Cortex of kidney (tissue), 1 donor: Measurements from ENCODE around the gene POMC.
"Not testable (repeated sequence)": the region's sequence is repeated elsewhere in the genome, so short reads cannot be mapped to it uniquely, and the experiment has no call there.

Experiments used
- DNase-seq: peaks from one replicate; lab custom pipeline; 2025; lab: John Stamatoyannopoulos, UW

Gene POMC

DNA sequence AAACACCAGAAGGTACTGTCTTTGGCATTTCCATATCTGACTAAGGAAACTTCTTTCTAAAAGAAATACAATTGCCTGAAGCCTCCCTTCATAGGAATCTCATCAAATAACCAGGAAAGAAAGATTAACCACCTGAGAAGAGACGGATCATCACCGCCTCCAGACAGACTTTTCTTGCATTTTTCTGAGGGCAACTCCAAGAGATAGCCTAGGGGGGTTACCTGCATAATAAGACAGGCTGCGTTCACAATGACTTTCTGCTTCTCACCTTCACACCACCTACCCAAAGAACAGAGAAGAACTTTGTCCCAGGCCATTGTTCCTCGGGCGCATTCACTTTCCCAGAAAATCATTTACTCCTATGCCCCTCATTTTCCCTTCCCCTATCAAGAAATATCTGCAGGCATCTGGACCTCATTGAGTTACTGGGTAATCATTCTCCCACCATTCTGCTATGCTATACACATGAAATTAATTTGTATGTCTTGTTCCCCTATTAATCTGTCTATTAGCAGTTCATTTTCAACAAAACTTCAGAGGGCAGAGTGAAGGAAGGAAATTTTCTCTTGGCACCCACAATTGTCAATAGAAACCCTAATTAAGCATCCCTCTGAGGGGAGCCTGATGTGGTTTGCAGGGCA is 8.3 kb upstream of the POMC start:
- DNase-seq, result no peak

- no peak for DNase-seq
These were observed 7.8 kb upstream of the POMC start for GRCh38 chr2:25176138-25176537.

GRCh38 chr2:25174192-25174861 is 5.9 kb upstream of the POMC start:
- no peak for DNase-seq

DNA sequence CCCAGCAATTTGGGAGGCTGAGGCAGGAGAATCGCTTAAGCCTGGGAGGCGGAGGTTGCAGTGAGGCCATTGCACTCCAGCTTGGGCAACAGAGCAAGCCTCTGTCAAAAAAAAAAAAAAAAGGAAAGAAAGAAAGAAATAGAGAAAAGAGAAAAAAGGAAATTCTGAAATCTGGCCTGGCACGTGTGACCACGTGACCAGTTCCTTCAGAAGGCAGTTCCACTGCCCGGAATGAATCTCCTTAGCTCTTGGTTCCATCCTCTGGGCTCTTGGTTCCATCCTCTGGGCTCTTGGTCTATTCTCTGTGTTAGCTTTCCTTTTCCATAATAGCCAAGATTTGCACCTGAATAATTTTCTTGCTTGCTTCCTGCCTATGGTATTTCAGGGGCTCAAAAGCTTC is 5.3 kb upstream of the POMC start:
- no peak for DNase-seq

GRCh38 chr2:25170888-25171287 is 2.5 kb upstream of the POMC start:
- DNase-seq, result no peak

DNA sequence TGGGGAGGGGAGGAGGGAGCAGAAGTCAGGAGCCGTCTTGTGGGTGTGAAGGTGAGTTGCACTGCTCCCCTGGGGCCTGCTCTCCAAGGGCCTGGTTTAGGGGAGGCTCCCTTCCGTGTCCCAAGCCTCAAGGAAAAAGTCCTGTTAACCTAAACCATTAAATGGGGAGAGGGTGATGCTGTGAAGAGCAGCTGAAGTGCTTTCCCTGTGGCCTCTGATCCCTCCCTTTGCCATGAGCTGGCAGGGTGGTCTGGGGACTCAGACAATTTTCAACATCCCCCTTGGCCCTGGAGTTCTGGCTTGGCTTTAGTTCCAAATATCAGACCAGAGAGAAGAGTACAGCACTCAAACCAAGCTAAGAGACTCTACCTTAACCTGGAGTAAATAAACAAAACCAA is 692 bp upstream of the POMC start:
- no peak for DNase-seq

DNA sequence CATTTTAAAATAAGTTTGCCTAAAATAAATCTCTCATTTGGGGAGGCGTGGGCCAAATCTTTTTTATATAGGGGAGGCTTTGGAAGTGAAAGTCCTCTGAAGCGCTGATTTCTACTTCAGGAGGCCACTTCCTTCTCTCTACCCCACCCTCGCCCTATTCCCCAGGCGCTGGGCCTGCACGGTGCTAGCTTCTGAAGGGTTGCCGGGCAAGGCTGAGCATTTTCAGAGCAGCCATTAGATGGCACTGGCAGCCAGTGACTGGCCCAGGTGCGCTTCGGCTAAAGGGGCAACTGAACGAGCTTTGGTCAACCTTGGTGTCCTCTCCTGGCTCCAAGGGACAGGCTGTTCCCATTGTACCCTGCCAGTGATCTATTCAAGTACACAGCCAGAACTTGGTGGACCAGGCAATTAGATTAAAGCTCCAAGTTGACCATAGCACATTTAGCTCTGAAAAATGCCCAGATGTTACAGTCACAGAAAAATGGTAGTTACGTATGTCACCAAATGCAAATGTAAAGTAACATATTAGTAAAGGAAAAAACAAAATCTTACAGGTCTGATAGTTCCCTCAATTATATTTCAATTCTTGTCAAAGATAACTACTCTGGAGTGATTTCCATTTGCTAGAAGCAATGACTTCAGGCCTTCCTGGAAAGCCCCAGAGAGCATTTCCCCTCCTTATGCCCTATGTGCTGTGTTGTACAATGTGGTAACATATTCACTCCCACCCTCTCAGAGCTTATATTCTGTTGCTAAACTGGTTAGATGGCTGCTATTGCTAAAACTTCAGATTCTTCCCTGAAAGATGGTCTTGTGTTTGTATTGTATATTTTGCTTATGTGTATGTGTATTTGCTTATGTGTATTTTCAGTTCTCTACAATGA is 2.1 kb downstream of the POMC start:
- DNase-seq, result no peak

DNA sequence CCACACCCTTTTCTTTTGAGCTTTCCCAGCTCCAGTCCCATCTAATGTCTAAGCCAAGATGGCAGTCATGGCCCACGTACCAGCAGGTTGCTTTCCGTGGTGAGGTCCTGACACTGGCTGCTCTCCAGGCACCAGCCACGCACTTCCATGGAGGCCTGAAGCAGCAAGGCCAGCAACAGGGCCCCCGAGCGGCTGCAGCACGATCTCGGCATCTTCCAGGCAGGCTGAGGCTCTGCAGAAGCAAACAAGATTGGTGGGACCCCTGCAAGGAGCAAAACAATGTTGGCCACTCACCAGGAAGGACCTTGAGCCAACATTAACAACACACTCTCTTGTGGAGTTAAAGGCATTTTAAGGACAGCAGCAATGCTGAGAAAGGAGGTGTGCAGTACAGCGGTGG is 3.8 kb downstream of the POMC start:
- no peak for DNase-seq

- DNase-seq, result not testable (repeated sequence)
These were observed 6.3 kb downstream of the POMC start for GRCh38 chr2:25162061-25162460.

DNA sequence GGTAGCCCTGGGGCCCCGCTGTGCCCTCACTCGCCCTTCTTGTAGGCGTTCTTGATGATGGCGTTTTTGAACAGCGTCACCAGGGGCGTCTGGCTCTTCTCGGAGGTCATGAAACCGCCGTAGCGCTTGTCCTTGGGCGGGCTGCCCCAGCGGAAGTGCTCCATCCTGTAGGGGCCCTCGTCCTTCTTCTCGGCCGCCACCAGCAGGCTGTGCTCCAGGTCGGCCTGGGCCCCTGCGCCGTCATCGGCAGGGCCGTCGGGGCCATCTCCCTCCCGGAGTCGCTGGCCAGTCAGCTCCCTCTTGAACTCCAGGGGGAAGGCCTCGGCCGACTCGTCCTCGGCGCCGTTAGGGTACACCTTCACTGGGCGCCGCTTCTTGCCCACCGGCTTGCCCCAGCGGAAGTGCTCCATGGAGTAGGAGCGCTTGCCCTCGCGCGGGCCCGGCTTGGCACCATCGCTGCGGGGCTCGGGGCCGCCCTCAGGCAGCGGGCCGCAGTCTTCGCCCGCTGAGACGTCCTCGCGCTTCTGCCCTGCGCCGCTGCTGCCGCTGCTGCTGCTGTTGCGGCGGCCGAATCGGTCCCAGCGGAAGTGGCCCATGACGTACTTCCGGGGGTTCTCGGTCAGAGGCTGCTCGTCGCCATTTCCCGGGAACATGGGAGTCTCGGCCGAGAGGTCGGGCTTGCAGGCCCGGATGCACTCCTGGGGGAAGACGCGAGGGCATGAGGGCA is 7.2 kb downstream of the POMC start:
- DNase-seq, result no peak

DNA sequence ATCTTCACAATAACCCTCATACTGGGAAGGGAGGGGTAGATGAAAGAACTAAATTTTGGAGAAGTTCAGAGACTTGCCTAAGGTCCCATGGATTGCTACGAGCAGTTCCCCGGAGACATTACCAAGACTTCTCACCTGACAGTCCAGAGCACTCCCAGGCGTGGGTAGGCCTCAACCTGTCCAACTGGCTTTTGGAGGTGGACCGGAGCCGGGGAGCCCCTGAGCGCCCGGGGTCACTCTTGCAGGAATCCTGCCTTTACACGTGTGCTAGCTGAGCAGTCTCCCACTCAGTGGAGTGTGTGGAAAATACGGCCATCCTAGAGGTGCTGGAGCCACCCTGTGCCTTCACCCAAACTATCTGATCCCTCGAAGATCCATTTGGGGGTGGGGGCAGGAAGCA is 8.0 kb downstream of the POMC start:
- no peak for DNase-seq

DNA sequence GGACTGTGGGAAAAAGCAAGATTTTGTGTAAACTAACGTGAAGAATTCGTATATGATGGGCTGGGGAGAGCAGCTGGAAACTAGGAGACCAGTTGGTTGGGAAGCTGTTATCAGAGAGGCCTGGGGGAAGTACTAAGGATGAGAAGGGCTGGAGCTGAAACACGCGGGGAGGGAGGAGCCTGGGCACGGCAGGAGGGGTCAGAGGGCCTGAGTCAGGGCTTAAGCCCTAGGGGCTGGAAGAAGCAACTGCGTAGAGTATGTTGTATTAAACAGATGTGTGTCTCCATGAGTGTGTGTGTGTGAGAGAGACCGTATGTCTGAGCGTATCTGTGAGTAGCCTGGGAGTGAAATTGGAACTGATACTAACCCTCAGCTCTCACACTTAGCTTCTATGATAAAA is 8.4 kb downstream of the POMC start:
- DNase-seq, result no peak

DNA sequence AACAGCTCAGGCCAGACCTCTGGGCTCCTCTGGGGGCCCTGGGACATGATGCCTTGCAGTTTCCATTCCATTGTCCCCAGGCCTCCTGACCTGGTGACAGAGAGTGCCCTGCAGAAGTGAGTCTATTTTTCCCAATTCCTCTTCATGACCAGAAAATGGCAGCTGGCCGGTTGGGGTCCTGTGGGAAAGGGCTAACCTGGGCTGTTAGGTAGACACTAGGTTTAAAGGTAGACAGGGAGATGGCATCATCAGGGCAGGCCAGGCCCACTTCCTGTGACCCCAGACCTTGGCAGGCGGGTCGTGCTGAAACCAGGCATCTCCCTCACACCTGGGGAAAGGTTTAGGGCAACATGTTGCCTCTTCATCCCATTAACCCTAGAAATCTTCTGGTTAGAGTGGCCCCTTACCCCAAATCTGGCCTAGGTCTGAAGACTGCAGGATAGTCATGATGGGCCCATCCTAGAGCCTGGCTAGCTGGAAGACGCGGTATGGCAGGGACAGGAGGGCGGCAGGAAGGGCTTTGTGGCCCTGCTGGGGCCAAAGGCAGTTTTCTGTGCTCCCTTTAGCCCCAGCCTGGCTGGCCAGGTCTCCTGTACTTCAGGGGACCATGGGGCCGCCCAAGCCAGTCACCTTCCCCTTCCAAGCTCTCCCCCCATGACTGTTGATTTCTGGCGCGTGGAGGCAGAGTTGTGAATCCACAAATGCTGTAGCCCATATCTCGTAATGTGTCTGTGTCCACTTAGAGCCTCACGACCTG is 10.1 kb downstream of the POMC start:
- no peak for DNase-seq

DNA sequence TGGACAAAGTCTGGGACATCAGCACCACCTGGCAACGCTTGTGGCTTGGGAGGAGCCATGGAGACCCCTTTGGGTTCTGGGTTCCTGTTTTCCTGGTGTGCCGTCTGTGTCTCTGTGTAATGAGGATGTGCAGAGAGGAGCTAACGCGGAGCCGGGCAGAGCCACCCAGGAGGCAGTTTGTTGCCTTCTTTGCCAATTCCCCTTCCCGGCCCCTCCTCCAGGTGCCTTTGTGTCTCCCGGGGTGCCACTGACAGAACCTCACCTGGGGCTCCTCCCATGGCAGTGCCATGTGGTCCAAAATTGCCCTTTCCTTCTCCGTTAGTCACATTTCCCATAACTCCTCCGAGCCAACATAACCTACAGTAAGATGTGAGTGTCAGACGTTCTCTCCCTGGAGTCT is 13.0 kb downstream of the POMC start:
- DNase-seq, result no peak

- no peak for DNase-seq
These were observed 16.7 kb downstream of the POMC start for GRCh38 chr2:25151718-25152117.

DNA sequence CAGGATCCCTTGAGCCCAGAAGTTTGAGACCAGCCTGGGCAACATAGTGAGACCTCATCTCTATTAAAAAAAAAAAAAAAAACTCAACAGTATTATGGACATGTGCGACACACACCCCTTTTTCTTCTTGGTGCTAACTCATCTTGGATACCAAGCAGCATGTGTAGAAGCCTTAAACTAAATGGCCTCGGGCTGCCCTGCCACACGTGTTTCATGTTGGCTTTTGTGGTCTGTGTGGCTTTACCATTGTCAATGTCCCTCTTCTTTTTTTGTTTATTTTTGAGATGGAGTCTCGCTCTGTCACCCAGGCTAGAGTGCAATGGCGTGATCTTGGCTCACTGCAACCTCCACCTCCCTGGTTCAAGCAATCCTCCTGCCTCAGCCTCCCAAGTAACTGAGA is 17.4 kb downstream of the POMC start:
- not testable (repeated sequence) for DNase-seq

GRCh38 chr2:25149646-25150045 is 18.7 kb downstream of the POMC start:
- DNase-seq, result no peak

- no peak for DNase-seq
These were observed 21.5 kb downstream of the POMC start for GRCh38 chr2:25146896-25147295.

DNA sequence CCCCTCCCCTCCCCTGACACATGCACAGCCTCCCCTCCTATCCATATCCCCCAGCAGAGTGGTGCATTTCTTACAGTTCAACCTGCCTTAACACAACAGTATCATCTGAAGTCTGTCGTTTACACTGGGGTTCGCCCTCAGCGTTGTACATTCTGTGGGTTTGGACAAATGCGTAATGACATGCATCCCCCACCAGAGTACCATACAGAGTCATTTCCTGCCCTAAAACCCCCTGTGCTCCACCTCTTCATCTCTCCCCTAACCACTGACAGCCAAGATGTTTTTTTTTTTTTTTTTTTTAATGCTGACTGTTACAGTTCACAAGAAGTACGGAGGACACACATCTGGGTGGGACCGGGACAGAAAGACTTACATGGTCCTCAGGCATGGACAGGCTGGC is 22.6 kb downstream of the POMC start:
- DNase-seq, result no peak

GRCh38 chr2:25141120-25141519 is 27.3 kb downstream of the POMC start:
- DNase-seq, result no peak

- not testable (repeated sequence) for DNase-seq
These were observed 27.8 kb downstream of the POMC start for GRCh38 chr2:25140535-25140934.

- DNase-seq, result no peak
These were observed 35.7 kb downstream of the POMC start for GRCh38 chr2:25132693-25133092.
